ENCODE data around the gene CELSR1. TPM values are rescaled to one million over a fixed set of nuclear protein-coding genes. Genes with fewer than 3 reads are reported as not detected.

Gene CELSR1
- total RNA-seq, 2 donors from 2014 or later = 1.5 to 6.7 TPM

GRCh38 chr22:46331496-46331895 lies 205.9 kb downstream of the CELSR1 start:
- peaks cover 2% of the 10 kb centered on the region in 2 donors for H3K4me1 ChIP-seq (ENCODE audit: control insufficient read depth in 1 of 2, low read depth in 2 of 2)
- H3K36me3 ChIP-seq = no peaks in the 10 kb centered on the region
- H3K27ac ChIP-seq = no peak overlapping the region
- no peaks in the 10 kb centered on the region for H3K27me3 ChIP-seq (replicated peaks; ENCODE audit: insufficient read depth)
- DNase-seq (ENCODE audit: low spot score) = no peak
- ATAC-seq (ENCODE audit: insufficient number of reproducible peaks, low FRiP score, low read depth) = no peak
- no peaks in the 10 kb centered on the region for H3K9me3 ChIP-seq
- no peak for TF ChIP-seq CTCF (IDR thresholded peaks at IDR 0.05)
- no peak overlapping the region for H3K4me3 ChIP-seq

GRCh38 chr22:46330426-46330825 lies 207.0 kb downstream of the CELSR1 start:
- no peak overlapping the region for H3K4me3 ChIP-seq
- no peaks in the 10 kb centered on the region for H3K36me3 ChIP-seq
- no peaks in the 10 kb centered on the region for H3K9me3 ChIP-seq
- no peaks in the 10 kb centered on the region for H3K4me1 ChIP-seq (ENCODE audit: control insufficient read depth in 1 of 2, low read depth in 2 of 2)
- no peak overlapping the region for H3K27ac ChIP-seq
- H3K27me3 ChIP-seq (replicated peaks; ENCODE audit: insufficient read depth) = no peaks in the 10 kb centered on the region
- no peak for TF ChIP-seq CTCF (IDR thresholded peaks at IDR 0.05)
- DNase-seq (ENCODE audit: low spot score) (no peak), ATAC-seq (ENCODE audit: insufficient number of reproducible peaks, low FRiP score, low read depth) (no peak)

GRCh38 chr22:46329616-46330015 lies 207.8 kb downstream of the CELSR1 start:
- H3K27me3 ChIP-seq (replicated peaks; ENCODE audit: insufficient read depth) = no peaks in the 10 kb centered on the region
- DNase-seq (ENCODE audit: low spot score) (no peak), ATAC-seq (ENCODE audit: insufficient number of reproducible peaks, low FRiP score, low read depth) (no peak)
- TF ChIP-seq CTCF (IDR thresholded peaks at IDR 0.05) = no peak
- no peak overlapping the region for H3K27ac ChIP-seq
- no peaks in the 10 kb centered on the region for H3K36me3 ChIP-seq
- H3K9me3 ChIP-seq = no peaks in the 10 kb centered on the region
- no peaks in the 10 kb centered on the region for H3K4me1 ChIP-seq (ENCODE audit: control insufficient read depth in 1 of 2, low read depth in 2 of 2)
- no peak overlapping the region for H3K4me3 ChIP-seq

- Histone ChIP-seq H3K9me3 (no peaks in the 10 kb centered on the region), H3K36me3 (no peaks in the 10 kb centered on the region), H3K27ac (no peak overlapping the region), H3K27me3 (replicated peaks; ENCODE audit: insufficient read depth) (no peaks in the 10 kb centered on the region), H3K4me3 (no peak overlapping the region), H3K4me1 (ENCODE audit: control insufficient read depth in 1 of 2, low read depth in 2 of 2) (no peaks in the 10 kb centered on the region)
- ATAC-seq (ENCODE audit: insufficient number of reproducible peaks, low FRiP score, low read depth) (no peak), DNase-seq (ENCODE audit: low spot score) (no peak)
- no peak for TF ChIP-seq CTCF (IDR thresholded peaks at IDR 0.05)
These were observed 208.6 kb downstream of the CELSR1 start for GRCh38 chr22:46328797-46329196.

GRCh38 chr22:46327691-46328465 lies 209.5 kb downstream of the CELSR1 start:
- Histone ChIP-seq H3K27me3 (replicated peaks; ENCODE audit: insufficient read depth) (no peaks in the 10 kb centered on the region), H3K36me3 (no peaks in the 10 kb centered on the region), H3K27ac (no peak overlapping the region), H3K9me3 (no peaks in the 10 kb centered on the region), H3K4me1 (ENCODE audit: control insufficient read depth in 1 of 2, low read depth in 2 of 2) (no peaks in the 10 kb centered on the region), H3K4me3 (no peak overlapping the region)
- ATAC-seq (ENCODE audit: insufficient number of reproducible peaks, low FRiP score, low read depth) (no peak), DNase-seq (ENCODE audit: low spot score) (no peak)
- no peak for TF ChIP-seq CTCF (IDR thresholded peaks at IDR 0.05)

Data from thoracic aorta (tissue), 2 donors.